NCI-H345 treated with DMSO at 0.1 percent for 48 hours (cell line): ENCODE data around the gene MRPS9.

Experiments
- DNase-seq: peaks from one replicate; lab custom pipeline; 2025; ENCODE audit not compliant: unreplicated experiment; lab: John Stamatoyannopoulos, UW

MRPS9 gene

DNA sequence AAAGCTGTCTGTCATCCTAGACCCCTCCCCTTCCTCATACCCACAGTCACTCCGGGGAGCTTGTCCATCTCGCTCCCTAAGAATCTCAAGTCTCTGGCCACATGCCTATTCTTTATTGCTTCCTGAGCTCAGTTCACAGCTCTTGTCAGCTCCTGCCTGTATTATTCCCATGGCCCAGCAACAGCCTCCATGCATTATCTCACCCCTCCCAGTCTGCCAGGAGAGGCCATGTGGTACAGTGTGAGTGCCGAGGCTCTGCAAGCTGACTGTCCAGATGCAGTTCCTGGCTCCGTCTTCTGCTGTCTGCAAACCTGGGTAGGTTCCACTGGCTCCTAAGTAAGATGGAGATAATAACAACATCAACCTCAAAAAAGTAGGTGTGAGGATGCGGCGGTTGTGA, 79.7 kb downstream of the MRPS9 start:
- DNase-seq = no peak

GRCh38 chr2:105118960-105119359, 81.1 kb downstream of the MRPS9 start:
- DNase-seq = no peak

DNA sequence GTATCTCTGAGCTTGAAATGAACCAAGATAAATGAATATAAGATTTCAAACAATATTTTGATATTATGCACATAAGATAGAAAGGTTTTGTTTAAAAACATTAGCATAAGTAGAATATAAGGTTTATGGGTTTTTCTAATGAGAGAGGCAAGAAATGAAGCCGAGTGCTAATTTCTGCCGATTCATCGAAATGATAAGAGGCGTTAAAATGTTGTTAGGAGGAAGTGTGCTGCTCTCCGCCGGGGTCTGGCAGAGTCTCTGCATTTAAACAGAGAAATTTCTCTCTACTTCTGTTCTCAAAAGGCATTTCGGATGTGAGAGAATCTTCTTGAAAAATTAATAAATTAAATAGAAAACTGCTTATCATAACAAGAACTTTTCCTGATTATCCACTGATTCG, 83.6 kb downstream of the MRPS9 start:
- no peak for DNase-seq

DNA sequence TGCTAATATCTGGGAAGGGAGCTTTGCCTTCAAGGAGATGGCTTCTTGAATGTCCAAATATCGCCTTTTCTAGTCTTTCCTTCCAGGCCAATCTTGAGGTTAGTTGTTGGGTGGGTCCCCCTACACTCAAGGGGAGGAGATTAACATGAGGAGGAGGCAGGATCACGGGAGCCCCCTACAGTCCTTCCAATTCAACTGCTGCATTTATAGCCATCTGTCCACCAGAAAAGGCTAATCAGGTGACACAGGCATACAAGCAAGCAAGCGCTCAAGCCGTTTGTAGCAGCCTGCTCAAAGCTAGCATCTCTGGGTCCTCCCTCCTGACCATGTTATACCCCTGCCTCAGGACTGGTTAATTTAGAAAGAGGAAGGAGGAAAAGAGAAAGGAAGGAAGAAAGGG, 87.6 kb downstream of the MRPS9 start:
- no peak for DNase-seq

GRCh38 chr2:105125920-105126319, 88.1 kb downstream of the MRPS9 start:
- no peak for DNase-seq

DNA sequence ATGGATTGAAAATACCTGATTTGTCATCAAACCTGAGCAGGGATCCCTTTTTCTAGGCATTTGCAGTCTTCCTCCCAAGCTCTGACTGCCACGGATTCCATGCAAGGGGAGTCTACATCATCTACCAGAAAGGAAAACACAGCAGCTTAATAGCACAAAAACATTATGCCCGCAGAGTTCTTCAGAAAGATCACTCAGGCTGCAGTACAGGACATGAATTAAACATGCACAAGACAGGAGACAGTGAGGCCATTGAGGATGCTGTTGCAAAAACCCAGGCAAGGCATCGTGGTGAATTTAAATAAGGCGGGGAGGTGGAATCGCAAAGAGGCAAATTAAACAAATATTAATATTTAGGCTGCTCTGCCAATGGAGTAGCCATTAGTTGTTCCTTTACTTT, 88.5 kb downstream of the MRPS9 start:
- no peak for DNase-seq

DNA sequence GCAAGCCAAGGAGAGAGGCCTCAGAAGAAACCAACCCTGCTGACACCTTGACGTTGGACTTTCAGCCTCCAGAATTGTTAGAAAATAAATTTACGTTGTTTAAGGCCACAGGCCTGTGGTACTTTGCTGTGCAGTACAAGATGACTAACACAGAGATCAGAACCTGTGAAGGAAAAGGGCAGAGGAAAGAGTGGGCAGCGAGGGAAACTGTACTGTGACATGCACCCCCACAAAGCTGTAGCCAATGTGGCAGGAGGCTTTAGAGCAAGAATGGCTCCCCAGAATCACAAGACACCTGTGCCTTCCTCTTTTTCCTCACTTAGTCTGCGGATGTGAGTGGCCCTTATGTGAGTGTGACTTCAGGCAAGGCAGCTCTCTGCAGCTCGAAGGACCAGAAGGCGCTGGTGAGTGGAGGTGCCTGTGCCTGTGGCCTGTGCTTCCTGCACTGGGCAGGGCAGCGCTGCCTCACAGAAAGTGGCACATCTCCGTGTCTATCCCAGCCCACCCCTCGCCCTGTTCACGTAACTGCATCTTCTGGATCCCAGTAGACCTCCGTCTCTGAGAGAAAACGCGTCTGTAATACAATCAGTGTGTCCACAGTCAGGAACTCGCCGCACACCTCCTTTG, 89.5 kb downstream of the MRPS9 start:
- no peak for DNase-seq

GRCh38 chr2:105129722-105130232, 91.9 kb downstream of the MRPS9 start:
- DNase-seq = no peak

DNA sequence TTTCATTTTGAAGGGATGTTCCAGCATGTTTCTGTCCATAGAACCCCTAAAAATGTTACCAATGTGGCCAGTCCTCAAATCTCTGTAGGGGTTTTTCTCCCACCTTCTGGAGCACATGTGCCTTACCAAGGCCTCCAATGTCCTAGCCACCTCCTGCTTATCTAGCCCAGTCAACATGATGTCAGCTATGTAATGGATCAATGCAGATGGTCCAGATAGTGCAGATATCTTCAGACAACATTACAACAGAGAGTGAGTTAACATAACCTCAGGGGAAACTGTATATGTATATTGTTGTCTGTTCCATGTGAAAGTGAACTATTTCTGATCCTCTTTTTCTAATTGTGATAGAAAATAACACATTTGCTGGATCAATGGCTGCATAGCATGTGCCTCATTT, 92.7 kb downstream of the MRPS9 start:
- DNase-seq = no peak

DNA sequence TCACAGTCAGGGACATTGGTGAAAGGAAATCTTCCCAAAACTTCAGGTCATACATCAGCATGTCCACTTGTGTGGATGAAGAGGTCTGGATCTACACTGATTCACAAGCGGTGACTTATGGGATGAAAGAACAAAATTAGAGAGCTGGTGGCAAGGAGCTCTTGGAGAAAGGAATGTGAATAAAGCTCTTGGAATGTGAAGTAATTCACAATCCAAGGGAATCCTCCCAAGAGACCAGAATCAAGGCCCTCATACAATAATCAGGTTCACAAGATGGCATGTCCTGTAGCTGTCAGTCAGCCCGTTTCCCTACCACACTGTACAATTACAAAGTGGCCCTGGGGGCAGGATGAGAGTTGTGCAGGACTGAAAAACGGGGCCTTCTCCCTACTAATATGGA, 96.2 kb downstream of the MRPS9 start:
- no peak for DNase-seq

- DNase-seq = no peak
Observed at GRCh38 chr2:105135436-105135835, 97.6 kb downstream of the MRPS9 start.

DNA sequence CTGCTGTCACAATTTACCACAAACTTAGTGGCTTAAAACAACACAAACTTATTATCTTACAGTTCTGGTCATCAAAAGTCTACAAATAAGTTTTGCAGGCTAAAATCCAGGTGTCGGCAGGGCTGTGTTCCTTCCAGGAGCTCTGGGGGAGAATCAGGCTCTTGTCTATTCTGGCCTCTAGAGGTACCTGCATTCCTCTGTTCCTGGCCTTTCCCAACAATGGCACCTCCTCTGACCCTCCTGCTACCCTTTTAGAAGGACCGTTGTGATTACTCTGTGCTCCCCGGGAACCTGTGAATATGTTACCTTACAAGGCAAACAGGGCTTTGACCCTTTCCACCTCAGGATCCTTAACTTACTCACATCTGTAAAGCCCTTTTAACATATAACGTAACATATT, 98.5 kb downstream of the MRPS9 start:
- DNase-seq = no peak

GRCh38 chr2:105138643-105139042, 100.8 kb downstream of the MRPS9 start:
- no peak for DNase-seq

- DNase-seq = no peak
Observed at GRCh38 chr2:105139556-105140239, 101.8 kb downstream of the MRPS9 start.

GRCh38 chr2:105140240-105140568, 102.3 kb downstream of the MRPS9 start:
- no peak for DNase-seq

DNA sequence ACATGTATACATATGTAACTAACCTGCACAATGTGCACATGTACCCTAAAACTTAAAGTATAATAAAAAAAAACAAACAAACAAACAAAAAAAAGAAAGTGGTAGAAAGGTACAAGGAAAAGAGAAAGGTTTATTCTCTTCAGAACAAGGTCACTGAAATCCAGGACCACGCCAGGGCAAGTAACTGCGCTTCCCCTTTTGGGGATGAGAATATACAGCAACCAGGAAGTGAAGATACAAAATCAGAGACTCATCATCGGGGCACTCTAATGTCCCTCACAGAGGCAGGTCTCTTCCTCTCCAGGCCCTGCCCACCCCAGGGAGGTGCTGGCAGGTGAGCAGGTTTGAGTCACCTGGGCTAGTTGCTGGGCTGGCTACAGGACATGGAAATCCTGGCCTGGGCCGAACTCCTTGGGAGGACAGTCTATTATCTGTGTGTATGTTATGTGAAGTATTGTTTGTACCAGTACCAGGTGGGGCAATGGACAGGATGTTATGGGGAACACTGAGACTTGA, 103.3 kb downstream of the MRPS9 start:
- DNase-seq = no peak

- no peak for DNase-seq
Observed at GRCh38 chr2:105142239-105142638, 104.4 kb downstream of the MRPS9 start.

GRCh38 chr2:105143094-105143466, 105.2 kb downstream of the MRPS9 start:
- no peak for DNase-seq

DNA sequence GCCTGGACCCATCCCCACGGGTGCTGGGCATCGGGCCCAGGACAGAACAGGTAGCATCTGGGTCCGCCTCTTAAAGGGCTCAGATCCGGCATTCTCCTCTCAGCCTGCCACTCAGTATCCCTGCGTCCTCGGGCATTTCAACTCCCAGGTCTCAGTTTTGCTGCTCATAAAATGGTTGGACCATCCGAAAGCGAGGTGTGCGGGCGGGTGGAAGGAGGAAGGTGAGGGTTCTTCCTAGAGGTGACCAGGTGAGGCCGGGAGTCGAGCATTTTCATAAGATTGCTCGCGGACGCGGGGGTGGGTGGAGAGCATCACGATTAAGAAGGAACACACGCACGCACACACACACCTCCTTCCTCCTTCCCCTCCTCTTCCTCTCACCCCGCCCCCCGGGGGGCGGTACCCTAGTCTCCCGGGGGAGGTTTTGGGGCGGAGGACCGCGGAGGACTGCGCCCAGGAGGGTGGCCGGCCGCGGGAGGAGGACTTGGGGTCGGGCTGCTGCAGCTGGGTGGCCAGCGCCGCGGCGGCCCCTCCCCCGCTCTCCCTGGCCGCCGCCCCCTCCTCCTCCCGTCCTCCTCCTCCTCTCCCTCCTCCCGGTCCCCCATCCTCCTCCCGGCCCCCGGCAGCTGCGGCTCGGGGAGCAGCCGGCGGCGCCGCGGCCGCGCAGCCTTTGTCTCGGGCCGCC, 105.7 kb downstream of the MRPS9 start:
- DNase-seq = no peak

DNA sequence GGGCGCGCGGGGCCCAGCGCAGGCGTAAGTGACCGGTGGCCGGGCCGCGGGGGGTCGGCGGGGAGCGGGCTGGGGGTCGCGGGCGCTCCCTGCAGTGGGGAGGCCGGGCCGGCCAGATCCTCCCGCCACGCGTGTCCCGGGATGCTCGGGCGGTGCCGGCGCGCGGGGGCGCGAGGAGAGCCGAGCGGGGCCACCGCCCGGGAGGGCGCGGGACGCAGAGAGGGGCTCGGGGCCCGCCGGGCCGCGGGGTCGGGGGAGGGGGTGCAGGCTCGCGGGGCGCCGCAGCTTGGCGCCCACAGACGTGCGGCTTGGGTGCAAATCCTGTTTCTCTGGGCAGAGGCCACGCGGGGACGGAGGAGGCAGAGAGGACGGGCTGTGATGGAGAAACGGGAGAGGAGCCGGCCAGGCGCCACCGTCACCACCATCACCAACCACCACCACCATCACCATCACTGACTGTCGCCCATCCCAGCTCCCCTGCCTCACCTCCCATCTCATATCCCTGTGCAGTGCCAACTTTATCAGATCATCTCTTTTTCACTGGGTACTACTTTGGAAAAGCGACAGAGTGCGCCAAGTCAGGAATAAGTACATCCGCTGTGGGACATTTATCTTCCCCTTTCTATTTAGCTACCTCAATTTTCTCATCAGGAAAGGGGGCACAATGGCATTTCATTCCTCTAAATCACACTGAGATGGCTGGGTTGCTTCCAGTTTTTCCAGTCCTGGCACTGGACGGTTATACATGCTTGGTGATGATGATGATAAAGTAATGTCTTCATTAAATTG, 106.5 kb downstream of the MRPS9 start:
- no peak for DNase-seq

- no peak for DNase-seq
Observed at GRCh38 chr2:105144941-105145300, 107.1 kb downstream of the MRPS9 start.

DNA sequence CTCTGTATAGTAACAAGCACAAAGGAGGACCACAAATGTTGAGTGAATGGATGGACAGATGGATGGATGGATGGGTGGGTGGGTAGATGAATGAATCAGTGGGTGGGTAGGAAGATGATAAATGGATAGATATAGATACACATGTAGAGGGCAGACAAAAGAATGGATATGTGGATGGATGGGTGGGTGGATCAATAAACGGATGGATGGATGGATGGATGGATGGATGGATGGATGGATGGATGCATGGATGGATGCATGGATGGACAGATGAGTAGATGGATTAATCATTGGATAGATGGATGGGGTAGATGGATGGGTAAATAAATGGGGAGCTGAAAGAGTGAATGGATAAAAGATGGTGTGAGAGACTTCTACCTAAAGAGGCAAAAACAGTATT, 111.4 kb downstream of the MRPS9 start:
- DNase-seq = no peak
